ENCODE results near the gene KDELR1. TPM values are rescaled to one million over a fixed set of nuclear protein-coding genes. Genes with fewer than 3 reads are reported as not detected.
A peak's percentile ranks its signal among the peaks of the same experiment; 100 is the strongest.

The KDELR1 gene
- total RNA-seq (2022) (375 and 381 TPM in 2 replicates), Bru-seq, nascent RNA (percentile 87 among the genes with signal in this experiment), BruChase-seq, experiment 1, labeled RNA remaining after a 2-hour chase (percentile 94 among the genes with signal in this experiment), BruChase-seq, experiment 2, labeled RNA remaining after a 6-hour chase (percentile 98 among the genes with signal in this experiment)
- long read RNA-seq, transcript KDELR1-203 (4 exons, 1,594 nt), result minor isoform, 12 of 352 reads
- long read RNA-seq, transcript KDELR1-201 (5 exons, 1,557 nt), result major isoform, 318 of 352 reads
- long read RNA-seq, partial matches to known transcripts, result 1 of 352 reads
- long read RNA-seq, other reads (novel, unspliced or antisense), result 21 of 352 reads

DNA sequence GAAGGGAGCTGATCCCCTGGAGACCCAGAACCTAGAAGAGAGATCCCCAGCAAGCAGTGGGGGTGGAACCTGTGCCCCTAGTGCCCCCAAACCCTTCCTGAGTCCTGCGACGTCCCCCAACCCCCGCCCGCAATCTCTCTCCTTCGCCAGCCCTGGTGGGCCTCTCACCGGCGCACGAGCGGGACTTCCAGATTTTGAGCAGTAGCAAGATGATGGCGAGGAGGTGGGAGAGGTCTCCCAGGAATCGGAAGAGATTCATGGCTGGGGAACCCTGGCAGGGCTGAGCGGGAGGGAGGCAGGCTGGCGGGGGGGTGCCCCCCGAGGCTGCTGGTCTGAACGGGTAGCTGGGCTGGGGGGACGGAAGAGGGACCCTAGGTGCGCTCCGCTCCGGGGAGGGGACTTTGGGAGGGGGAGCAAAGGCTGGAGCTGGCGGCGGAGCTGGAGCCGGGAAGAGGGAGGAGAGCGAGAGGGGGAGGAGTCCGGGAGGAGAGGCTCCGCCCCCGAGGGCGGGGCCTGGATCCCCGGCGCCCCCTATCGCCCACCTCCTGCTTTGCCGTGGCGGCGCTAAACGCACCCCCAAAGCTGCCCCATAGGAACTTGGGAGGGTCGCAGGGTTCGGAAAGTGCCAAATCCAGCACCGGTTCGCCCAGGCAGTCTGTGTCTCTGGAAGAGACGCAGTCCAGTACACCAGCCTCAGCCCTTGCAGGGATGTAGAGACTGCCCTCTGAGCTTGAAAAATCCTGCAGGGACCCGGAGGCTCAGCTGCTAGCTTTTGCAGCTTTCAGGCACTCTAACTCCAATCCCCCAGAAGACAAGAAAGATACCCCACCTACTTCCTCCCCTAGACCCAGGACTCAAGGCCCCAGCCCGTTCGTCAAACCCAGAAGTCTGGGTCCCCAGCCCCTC is at the start of gene KDELR1:
Gene KDELR1 (minus strand): TSS at position 452 of the 906 bp plus-strand sequence. CDS start 193 bp downstream, at position 259.
- POLR2A ChIA-PET, result interaction anchor here (0.5 to 2.4 kb wide), 10 partner anchors 9 to 228 kb away, joined by 3 to 21 read pairs (median 5); partner anchors contain the start of genes CARD8, RPL18, SPHK2 and SYNGR4

DNA sequence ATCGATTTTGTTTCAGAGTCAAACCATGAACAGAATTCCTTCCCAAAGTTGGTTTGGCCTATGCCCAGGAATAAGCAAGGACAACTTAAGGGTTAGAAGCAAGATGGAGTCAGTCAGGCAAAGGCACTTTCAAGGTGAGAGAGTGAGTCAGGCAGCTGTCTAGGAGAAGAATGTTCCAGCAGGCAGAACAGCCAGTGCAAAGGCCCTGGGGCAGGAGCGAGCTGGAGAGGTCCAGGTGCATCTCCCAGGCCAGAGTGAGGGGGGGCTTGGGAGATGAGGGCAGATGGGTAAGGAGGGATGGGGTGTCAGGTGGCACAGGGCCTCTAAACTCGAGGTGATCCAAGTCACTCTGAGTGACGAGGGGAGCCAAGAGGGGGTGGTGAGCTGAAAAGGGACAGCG is 45.2 kb upstream of the KDELR1 start:
- Mint-ChIP-seq H3K4me3 (ENCODE audit: unreplicated experiment) (no peak overlapping the region), H3K27ac (ENCODE audit: unreplicated experiment) (no peak overlapping the region), H3K36me3 (ENCODE audit: insufficient read depth, unreplicated experiment) (no peaks in the 10 kb centered on the region), H3K27me3 (ENCODE audit: insufficient read depth, unreplicated experiment) (no peaks in the 10 kb centered on the region), H3K9me3 (ENCODE audit: unreplicated experiment) (no peaks in the 10 kb centered on the region), H3K4me1 (ENCODE audit: low read depth, unreplicated experiment) (peaks cover 7% of the 10 kb centered on the region)
- BruUV-seq (replicated peaks), result no TSS peak
- no peaks in the 10 kb centered on the region for H3K36me3 ChIP-seq (ENCODE audit: control insufficient read depth, insufficient read depth, low read length)
- H3K4me3 ChIP-seq (ENCODE audit: low read depth, low read length), result no peak overlapping the region
- no peak for DNase-seq
- ChIA-PET POLR2A (no interaction called here), CTCF (no interaction called here)
- no peaks in the 10 kb centered on the region for H3K27me3 ChIP-seq (replicated peaks; ENCODE audit: control insufficient read depth, insufficient read depth, low read length)
- TF ChIP-seq, protein P1, sequence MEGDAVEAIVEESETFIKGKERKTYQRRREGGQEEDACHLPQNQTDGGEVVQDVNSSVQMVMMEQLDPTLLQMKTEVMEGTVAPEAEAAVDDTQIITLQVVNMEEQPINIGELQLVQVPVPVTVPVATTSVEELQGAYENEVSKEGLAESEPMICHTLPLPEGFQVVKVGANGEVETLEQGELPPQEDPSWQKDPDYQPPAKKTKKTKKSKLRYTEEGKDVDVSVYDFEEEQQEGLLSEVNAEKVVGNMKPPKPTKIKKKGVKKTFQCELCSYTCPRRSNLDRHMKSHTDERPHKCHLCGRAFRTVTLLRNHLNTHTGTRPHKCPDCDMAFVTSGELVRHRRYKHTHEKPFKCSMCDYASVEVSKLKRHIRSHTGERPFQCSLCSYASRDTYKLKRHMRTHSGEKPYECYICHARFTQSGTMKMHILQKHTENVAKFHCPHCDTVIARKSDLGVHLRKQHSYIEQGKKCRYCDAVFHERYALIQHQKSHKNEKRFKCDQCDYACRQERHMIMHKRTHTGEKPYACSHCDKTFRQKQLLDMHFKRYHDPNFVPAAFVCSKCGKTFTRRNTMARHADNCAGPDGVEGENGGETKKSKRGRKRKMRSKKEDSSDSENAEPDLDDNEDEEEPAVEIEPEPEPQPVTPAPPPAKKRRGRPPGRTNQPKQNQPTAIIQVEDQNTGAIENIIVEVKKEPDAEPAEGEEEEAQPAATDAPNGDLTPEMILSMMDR (IDR thresholded peaks at IDR 0.05; ENCODE audit: insufficient read depth in 1 of 2, low read depth in 1 of 2, low read length in 1 of 2, severe bottlenecking in 1 of 2, unreplicated experiment in 1 of 2), result no peak
- no peaks in the 10 kb centered on the region for H3K4me1 ChIP-seq
- intact Hi-C loops (cut with micrococcal nuclease; ENCODE audit: unreplicated experiment), result no loop called here
- H3K9me3 ChIP-seq, result no peaks in the 10 kb centered on the region

More for the DNA sequence above, at the start of gene KDELR1:
- Histone ChIP-seq H3K27me3 (replicated peaks; ENCODE audit: control insufficient read depth, insufficient read depth, low read length) (no peaks in the 10 kb centered on the region), H3K4me3 (ENCODE audit: low read depth, low read length) (peak within 1 kb of the TSS; percentile 70), H3K36me3 (ENCODE audit: control insufficient read depth, insufficient read depth, low read length) (peaks cover 1% of the 10 kb centered on the region; the same call in 1 of the 2 replicates), H3K9me3 (no peaks in the 10 kb centered on the region), H3K4me1 (peaks cover 27% of the 10 kb centered on the region)
- peak within 1 kb of the TSS; percentile 80 for H3K4me3 Mint-ChIP-seq (ENCODE audit: unreplicated experiment)
- no peaks in the 10 kb centered on the region for H3K9me3 Mint-ChIP-seq (ENCODE audit: unreplicated experiment)
- BruUV-seq (replicated peaks), result TSS peak; percentile 55
- TF ChIP-seq, protein P1 (IDR thresholded peaks at IDR 0.05; ENCODE audit: insufficient read depth in 1 of 2, low read depth in 1 of 2, low read length in 1 of 2, severe bottlenecking in 1 of 2, unreplicated experiment in 1 of 2), result peak; percentile 95 to 98
- H3K27me3 Mint-ChIP-seq (ENCODE audit: insufficient read depth, unreplicated experiment), result no peaks in the 10 kb centered on the region
- CTCF ChIA-PET, result interaction anchor here (0.5 to 2.2 kb wide), 34 partner anchors 9 to 242 kb away, joined by 3 to 49 read pairs (median 4); partner anchors contain the start of genes CARD8, GRWD1, SYNGR4 and TMEM143
- peak within 1 kb of the TSS; percentile 61 for H3K27ac Mint-ChIP-seq (ENCODE audit: unreplicated experiment)
- intact Hi-C loops (cut with micrococcal nuclease; ENCODE audit: unreplicated experiment), result loop anchor here (1.0 to 5.0 kb wide), 6 partner anchors 8 to 191 kb away; partner anchors contain the start of genes CYTH2 and SYNGR4
- H3K4me1 Mint-ChIP-seq (ENCODE audit: low read depth, unreplicated experiment), result peaks cover 33% of the 10 kb centered on the region
- peak; percentile 75 to 86 for DNase-seq
- H3K36me3 Mint-ChIP-seq (ENCODE audit: insufficient read depth, unreplicated experiment), result peaks cover 74% of the 10 kb centered on the region

- no peaks in the 10 kb centered on the region for H3K36me3 ChIP-seq (ENCODE audit: control insufficient read depth, insufficient read depth, low read length)
- no peak for DNase-seq
- Mint-ChIP-seq H3K27ac (ENCODE audit: unreplicated experiment) (no peak overlapping the region), H3K36me3 (ENCODE audit: insufficient read depth, unreplicated experiment) (peaks cover 6% of the 10 kb centered on the region), H3K9me3 (ENCODE audit: unreplicated experiment) (no peaks in the 10 kb centered on the region), H3K4me1 (ENCODE audit: low read depth, unreplicated experiment) (peaks cover 7% of the 10 kb centered on the region), H3K27me3 (ENCODE audit: insufficient read depth, unreplicated experiment) (no peaks in the 10 kb centered on the region), H3K4me3 (ENCODE audit: unreplicated experiment) (no peak overlapping the region)
- no TSS peak for BruUV-seq (replicated peaks)
- no peaks in the 10 kb centered on the region for H3K9me3 ChIP-seq
- intact Hi-C loops (cut with micrococcal nuclease; ENCODE audit: unreplicated experiment), result no loop called here
- TF ChIP-seq, protein P1 (IDR thresholded peaks at IDR 0.05; ENCODE audit: insufficient read depth in 1 of 2, low read depth in 1 of 2, low read length in 1 of 2, severe bottlenecking in 1 of 2, unreplicated experiment in 1 of 2), result no peak
- CTCF ChIA-PET, result no interaction called here
- H3K4me1 ChIP-seq, result no peaks in the 10 kb centered on the region
- H3K27me3 ChIP-seq (replicated peaks; ENCODE audit: control insufficient read depth, insufficient read depth, low read length), result no peaks in the 10 kb centered on the region
- H3K4me3 ChIP-seq (ENCODE audit: low read depth, low read length), result no peak overlapping the region
- POLR2A ChIA-PET, result interaction anchor here (0.5 kb wide), 1 partner anchor 121 kb away, joined by 5 read pairs; no protein-coding TSS in a partner anchor
These were observed 42.0 kb upstream of the KDELR1 start for GRCh38 chr19:48433337-48433736.
